Activated CD4-positive, alpha-beta T cell treated with anti-CD3 and anti-CD28 coated beads, Interleukin-2, amount 50 U/mL, for 16 hours (primary cell): Measurements from ENCODE around the gene ITIH3.
"Not testable (repeated sequence)": the region's sequence is repeated elsewhere in the genome, so short reads cannot be mapped to it uniquely, and the experiment has no call there.

Source experiments
- DNase-seq: peaks from one replicate; pipeline ENCODE4 v3.0.0-alpha.2; 2020

Gene ITIH3, protein sequence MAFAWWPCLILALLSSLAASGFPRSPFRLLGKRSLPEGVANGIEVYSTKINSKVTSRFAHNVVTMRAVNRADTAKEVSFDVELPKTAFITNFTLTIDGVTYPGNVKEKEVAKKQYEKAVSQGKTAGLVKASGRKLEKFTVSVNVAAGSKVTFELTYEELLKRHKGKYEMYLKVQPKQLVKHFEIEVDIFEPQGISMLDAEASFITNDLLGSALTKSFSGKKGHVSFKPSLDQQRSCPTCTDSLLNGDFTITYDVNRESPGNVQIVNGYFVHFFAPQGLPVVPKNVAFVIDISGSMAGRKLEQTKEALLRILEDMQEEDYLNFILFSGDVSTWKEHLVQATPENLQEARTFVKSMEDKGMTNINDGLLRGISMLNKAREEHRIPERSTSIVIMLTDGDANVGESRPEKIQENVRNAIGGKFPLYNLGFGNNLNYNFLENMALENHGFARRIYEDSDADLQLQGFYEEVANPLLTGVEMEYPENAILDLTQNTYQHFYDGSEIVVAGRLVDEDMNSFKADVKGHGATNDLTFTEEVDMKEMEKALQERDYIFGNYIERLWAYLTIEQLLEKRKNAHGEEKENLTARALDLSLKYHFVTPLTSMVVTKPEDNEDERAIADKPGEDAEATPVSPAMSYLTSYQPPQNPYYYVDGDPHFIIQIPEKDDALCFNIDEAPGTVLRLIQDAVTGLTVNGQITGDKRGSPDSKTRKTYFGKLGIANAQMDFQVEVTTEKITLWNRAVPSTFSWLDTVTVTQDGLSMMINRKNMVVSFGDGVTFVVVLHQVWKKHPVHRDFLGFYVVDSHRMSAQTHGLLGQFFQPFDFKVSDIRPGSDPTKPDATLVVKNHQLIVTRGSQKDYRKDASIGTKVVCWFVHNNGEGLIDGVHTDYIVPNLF

DNA sequence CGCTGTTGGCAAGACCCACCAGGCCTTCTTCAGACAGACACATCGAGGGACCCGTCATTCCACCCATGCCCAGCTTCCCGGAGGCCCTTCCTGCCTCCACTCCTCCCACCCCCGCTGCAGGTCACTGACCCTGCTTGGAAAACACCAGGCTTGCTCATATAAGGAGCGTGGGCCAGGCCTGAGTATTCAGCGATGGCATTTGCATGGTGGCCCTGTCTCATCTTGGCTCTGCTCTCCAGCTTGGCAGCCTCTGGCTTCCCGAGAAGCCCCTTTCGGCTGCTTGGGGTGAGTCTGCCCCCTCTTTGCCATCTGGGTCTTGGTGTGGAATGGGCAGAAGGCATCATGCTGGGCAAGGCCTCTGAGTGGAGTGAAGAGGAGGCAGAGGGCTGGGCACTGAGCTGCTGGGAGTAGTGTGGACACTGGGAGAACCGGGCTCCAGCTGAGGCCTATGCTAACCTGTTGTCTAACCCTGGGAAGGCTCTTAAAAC is at the start of gene ITIH3:
Gene ITIH3 (plus strand): TSS at position 185 of the 488 bp plus-strand sequence. CDS start 8 bp downstream, at position 193.
- no peak for DNase-seq

DNA sequence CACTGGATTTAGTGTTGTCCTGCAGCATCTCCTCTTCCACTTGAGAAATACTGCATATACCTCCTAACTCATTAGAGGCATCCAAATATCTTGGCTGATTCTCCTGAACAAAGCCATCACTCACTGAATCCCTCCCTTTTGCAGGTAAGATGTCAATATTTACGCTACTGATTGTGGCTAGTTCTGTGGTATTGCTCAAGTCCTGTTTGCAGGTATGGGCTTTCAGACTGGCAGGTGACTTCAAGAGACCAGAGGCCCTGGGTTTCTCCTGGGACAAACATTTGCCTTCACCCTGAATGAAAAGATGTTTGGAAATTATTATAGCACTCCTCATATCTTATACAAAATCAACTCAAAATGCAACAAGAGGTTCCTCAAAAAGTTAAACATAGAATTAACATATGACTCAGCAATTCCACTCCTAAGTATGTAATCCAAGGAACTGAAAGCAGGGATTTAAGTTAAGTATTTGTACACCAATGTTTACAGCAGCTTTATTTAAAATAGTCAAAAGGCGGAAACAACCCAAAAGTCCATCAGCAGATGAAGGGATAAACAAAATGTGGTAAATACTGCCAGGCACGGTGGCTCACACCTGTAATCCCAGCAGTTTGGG is 42.4 kb upstream of the ITIH3 start:
- no peak for DNase-seq

DNA sequence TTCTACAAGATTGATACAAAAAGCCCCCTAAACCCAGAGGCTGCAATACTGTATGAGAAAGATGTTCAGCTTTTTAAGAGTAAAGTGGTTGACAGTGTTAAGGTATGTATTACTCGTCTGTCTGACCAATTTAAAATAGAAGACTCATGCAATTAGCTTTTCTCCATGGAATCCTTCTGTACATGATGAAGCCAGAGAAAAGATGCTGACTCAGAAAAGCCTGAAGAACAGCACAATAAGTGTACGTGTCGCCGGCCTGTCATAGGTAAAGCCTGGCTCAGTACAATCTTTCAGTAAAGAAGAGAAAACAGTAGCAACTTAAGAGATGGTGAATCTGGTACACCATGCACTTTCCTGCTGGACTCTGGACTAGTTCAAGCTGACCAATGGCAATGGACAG is 40.2 kb upstream of the ITIH3 start:
- no peak for DNase-seq

DNA sequence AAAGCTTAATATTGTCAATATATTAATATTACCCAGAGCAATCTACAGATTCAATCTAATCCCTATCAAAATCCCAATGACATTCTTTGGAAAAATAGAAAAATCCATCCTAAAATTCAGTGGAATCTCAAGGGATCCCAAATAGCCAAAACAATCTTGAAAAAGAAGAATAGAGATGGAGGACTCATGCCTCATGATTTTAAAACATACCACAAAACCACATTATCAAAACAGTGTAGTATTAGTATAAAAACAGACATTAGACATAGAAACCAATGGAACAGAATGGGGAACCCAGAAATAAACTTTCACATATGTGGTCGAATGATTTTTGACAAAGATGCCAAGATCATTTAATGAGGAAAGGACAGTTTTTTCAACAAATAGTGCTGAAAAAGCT is 38.5 kb upstream of the ITIH3 start:
- no peak for DNase-seq

DNA sequence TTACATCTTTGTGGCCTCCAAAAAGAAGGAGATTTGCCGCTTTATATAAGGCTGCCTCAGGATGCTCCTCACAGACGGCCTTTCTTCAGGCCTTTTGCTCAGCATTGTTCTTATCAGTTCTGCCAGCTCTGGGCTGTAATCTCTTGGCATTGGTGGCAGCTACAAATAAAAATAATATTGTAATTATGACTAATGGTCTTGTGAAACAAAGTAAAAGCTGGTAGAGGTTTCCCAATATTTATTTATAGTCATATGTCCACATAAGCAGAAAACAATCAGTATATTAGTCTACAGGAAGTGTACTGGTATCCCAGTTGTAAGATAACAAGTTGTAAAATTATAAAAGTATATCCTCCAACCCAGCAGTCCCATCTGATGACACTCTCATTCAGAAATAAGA is 31.1 kb upstream of the ITIH3 start:
- no peak for DNase-seq

DNA sequence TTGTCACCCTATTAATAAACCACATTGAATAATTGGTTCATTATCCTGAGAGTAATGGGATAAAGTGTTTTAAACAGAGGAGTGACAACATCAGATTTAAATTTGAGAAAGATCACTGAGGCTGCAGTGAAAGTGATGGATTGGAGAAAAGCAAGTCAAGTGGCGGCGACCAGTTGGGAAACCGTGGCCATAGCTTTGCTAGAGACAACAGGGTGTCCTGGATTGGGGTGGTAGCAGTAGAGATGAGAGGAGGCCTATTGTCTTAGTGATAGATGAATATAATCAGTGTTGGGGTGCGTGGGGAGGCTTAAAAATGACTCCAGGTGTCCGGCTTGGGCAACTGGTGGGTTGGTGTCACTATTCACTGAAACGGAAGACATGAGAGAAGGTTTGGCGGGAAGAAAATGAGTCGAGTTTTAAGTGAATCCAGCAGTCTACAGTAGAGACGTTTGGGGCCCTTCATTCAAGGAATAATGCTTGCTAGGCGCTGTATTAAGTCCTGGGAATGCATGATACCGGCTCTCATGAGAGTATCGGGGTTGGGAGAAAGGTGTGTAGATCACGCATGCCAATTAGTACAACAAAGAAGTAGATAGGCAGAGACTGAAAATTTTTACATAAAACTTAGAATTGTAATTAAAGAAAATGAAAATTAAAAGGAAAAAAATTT is 24.7 kb upstream of the ITIH3 start:
- peak; percentile 8 for DNase-seq

DNA sequence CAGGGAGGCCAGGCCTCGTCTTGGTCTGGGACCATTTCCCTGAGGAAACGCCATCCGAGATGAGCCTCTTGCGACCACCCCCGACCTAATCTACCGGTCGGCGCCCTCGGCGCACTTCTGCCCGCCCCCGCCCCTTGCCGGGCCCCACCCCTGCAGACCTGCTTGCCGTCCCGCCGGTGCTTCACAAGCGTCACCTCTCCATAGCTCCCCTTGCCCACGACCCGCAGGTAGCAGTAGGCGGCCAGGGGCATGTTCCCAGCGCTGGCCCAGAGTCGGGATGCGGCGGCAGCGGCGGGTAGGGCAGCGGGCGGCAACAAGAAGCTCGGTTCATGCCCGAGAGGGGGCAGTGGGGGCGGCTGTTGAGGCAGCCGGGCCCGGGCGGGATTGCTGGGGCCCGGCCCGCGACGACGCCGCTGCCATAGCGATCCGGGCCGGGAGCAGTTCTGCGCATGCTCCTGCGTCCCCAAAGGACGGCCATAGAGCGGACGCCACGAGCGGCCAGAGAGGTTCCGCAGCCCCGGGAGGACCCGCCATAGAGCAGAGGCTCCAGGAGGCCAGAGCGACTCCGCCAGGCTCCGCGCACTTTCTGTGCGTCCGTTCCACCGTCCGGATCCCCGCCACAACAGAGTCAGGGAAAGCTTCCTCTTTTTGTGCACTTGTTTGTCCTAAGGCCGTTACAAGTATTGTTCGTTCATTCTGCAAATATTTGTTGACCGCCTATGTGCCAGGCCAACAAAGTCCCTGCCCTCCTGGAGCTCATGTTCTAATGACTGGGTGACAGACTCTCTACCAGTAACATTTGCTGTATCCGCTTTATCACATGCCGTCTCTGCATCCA is 23.9 kb upstream of the ITIH3 start, which contains the start of gene NEK4:
Gene NEK4 (minus strand): TSS at position 445 of the 838 bp plus-strand sequence. CDS start 194 bp downstream, at position 251.
- DNase-seq, result peak; percentile 94

DNA sequence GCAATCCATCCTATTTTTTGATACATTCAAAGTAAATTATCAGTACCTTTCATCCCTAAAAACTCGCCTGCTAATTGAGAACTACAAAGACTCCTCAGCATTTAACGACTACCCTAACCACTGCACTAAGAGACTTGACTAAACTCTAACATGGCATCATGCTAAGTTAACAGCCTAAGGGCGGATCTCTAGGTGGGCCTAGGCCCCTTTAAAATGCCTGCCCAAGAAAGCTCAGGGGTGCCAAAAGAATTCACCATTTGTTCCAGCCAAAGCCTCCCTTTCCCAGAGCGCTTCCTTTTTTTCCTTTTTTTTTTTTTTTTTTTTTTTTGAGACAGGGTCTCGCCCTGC is 23.3 kb upstream of the ITIH3 start:
- DNase-seq, result no peak

DNA sequence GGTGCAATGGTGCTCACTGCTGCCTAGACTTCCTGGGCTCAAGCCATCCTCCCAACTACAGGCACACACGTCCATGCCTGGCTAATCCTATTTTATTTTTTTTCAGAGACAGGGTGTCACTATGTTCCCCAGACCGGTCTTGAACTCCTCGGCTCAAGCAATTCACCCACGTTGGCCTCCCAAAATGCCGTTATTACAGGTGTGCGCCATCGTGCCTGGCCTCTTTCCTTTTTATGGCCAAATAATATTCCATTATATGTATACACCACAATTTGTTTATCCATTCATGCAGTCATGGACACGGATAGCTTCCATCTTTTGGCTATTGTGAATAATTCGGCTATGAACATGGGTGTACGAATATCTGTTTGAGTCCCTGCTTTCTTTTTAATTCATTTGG is 22.9 kb upstream of the ITIH3 start:
- no peak for DNase-seq

DNA sequence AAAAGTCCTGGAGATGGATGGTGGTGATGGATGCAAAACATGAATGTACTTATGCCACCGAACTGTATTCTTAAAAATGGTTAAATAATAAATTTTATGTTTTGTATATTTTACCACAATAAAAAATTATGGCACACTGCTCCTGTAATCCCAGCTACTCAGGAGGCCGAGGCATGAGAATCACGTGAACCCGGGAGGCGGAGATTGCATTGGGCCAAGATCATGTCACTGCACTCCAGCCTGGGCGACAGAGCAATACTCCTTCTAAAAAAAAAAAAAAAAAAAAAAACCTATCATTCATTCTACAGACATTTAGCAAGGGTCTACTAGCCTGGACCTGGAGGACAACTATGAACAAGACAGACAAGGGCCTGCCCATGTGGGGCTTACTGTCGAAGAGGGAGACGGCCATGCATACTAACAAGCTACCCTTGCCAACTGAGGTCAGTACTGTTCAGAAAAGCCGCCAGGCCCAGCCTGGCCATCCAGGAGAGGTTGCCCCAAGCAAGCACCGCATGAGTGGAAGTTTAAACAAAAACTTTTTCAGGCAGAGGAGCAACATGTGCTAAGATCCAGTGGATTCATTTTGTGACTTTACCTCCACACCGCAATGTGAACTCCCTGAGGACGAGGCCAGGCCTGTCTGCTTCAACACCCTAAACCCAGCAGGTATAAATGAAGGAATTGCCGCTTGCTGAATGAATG is 21.1 kb upstream of the ITIH3 start:
- no peak for DNase-seq

DNA sequence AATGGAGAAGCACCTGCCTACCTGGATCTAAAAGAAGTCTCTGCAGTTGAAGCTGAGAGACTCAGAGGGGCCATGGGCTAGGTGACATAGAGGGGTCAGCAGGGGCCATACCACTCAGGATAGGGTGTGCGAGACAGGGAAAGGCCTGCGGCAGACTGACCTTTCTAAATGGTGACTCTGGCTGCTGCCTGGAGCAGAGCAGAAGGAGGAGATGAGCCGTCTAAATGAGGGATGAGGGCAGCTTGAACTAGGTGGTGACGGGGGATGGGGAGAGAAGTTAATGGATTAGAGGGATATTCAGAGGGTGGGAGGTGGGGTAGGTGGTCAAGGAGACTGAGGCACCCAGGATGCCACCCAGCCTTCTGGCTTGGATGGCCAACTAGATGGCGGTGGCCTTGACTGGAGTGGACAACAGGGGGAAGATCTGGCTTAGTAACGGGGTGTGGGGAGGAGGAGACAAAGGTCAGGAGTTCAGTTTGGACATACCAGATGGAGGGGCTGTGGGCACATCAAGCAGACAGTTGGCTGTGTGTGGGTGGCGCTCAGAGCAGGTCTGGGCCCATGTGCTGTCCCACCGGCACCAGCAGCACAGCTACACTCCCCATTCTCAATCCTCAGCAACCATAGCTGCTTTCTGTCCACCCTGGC is 20.4 kb upstream of the ITIH3 start:
- DNase-seq, result no peak

DNA sequence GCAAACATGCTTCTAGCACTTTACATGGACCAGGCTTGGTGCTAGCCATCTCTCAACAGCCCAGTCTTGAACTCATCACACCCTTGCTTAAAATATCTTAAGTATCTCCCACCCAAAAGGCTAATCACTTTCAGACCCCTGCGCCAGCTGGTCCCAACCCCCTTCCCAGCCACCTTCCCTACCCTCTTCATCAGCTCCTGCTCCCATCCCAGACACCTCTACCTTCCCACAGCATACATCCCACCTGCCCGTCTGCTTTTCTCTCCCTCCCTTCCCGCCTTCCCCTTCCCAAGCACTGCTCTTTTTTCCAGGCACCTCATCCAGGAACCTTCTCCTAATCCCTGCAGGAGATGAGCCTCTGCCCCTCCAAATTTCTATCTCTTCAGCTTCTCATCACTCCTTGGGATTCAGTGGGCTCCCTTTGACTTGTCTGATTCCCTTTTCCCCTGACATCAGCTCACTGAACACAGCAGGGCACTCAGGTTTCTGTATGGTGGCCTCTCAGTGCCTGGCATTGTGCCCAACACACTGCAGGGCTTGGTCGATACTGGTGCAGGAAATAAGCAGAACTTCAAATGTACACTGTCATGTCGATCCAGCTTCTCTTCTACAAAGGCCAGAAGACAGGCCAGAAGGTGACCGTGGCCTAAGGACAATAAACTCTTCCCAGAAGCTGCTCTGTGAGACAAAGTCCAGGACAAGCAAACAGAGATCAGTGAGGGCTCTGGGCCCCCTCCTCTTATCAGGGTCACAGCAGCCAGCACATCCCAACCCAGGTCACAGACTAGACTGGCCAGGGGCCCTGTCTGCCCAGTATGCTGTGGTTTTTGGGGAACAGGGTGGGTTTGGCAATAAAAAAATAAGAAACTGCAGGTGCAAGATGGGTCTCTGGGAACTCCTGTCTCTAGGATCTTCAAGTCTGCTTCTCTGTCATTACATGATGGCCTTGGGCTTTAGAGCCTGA is 19.4 kb upstream of the ITIH3 start:
- no peak for DNase-seq

DNA sequence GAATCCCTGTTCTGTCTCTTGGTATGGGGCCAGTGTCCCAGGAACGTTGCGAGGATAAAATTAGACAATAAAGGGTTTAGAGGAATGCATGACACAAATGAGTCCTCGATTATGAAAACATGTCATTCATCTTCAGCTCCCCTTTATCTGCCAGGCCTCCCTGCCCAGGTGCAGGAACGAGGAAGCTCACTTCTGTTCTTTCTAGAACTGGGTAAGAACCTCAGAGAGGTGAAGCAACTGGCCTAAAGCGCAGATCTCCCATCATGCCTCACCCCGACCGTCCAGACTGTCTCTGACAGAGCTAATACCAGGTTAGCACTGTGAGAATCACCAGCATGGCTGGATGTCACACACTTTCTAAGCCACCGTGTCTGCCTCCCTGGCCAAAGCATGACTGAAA is 18.7 kb upstream of the ITIH3 start:
- DNase-seq, result no peak

DNA sequence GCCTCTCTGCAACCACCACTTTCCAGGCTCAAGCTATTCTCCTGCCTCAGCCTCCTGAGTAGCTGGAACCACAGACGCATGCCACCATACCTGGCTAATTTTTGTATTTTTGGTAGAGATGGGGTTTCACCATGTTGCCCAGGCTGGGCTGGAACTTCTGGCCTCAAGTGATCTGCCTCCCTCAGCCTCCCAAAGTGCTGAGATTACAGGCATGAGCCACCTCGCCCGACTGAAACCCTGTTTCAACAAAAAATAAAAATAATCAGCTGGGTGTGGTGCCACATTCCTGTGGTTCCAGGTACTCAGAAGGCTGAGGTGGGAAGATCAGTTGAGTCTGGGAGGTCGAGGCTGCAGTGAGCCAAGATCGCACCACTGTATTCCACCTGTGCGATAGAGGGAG is 18.1 kb upstream of the ITIH3 start:
- not testable (repeated sequence) for DNase-seq

DNA sequence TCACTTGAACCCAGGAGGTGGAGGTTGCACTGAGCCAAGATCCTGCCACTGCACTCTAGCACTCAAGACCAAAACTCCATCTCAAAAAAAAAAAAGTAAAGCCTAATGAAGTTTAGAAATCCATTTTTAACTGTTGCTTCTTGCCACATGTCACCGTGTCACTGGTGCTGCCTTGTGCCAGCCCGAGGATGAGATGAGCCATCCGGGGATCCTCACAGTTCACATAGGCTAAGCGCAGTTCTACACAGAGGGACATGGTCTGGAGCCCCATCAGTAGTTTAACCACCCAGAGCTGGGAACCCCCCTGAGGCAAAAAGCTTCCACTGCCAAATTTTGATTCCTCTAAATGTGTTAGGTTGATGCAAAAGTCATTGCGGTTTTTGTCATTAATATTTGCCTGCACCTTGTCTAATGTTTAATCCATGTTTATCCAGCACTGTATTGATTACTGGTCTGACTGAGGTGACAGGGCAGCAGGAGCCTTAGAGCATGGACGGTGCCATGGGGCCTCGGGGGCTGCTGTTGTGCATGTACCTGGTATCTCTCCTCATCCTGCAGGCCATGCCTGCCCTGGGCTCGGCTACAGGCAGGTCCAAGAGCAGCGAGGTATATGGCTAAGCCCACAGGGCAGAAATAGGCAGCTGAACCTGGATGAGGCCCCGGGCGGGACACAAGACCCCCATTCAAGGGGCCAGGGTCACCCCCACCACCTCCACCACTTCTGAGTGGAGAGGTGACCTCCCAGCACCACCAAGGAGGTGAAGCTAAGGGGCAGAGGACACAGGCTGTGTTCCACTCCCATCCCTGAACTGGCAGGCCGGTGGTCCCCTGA is 17.3 kb upstream of the ITIH3 start, which contains the start of gene ITIH1:
Gene ITIH1 (plus strand): TSS at position 473 of the 832 bp plus-strand sequence. CDS start 17 bp downstream, at position 490.
- DNase-seq, result no peak

DNA sequence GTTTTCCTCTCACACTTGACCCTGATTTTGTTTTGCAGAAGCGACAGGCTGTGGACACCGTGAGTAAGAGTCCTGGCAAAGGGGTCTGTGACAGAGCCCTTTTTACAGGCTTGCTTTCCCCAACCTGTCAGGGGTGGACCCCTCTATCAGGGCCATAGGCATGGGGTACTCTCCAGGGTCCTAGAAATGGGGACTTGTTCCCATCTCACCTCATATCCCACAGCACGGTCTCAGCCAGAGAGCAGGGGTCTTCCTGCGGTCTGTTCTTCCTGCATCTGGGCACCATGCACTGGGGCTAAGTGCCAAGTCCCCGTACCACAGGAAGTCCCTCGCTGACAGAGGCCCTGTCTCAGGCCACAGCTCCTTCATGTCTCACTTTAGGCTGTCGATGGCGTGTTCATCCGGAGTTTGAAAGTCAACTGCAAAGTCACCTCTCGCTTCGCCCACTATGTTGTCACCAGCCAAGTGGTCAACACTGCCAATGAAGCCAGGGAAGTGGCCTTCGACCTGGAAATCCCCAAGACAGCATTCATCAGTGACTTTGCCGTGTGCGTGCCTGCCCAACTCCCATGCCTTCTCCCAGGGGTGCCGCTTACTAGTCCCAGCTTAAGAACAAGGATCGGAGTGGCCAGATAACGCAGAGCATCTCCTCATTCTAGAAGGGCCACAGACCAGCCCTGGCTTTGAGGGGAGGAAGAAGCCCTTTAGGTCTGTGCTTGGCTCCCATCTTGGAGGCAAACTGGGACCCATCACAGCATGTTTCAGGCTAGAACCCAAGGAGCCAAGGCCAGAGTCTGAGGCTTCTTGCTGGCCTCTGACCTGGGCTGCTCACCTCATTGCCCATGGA is 16.4 kb upstream of the ITIH3 start:
- no peak for DNase-seq
